ENCODE results near the gene ABRACL.
"Not testable (repeated sequence)": the region's sequence is repeated elsewhere in the genome, so short reads cannot be mapped to it uniquely, and the experiment has no call there.

Gene ABRACL

DNA sequence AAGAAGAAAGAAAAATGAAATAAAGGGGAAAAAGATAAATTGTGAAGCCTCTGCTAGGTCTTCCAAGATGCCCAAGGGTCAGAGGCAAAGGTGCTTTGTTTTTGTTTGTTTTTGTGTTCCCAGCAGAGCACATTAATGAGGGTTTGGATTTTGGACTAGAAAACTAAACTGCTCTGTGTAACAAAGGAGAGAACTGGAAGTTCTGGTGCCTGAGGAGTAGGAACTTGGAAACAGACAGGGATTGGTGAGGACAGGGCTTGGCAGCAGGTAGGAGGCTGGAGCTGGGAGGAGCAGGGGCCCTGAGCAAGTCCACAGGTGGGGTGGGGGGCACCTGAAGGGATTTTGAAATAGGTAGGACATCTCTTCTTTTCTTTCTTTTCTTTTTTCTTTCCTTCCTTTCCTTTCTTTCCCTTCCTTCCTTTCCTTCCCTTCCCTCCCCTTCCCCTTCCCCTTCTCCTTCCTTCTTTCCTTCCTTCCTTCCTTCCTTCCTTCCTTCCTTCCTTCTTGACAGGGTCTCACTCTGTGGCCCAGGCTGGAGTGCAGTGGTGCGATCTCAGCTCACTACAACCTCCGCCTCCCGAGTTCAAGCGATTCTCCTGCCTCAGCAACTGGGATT is 15.3 kb upstream of the ABRACL start:
- TF ChIP-seq POLR2AphosphoS5 (IDR thresholded peaks at IDR 0.05; ENCODE audit: low read depth, low read length): no peak
- no peak for TF ChIP-seq POLR2A (IDR thresholded peaks at IDR 0.05; ENCODE audit: low read depth, low read length)
- no peak for TF ChIP-seq TAF1 (IDR thresholded peaks at IDR 0.05; ENCODE audit: borderline replicate concordance, low read depth, low read length)
- DNase-seq (ENCODE audit: insufficient read length) (no peak), FAIRE-seq (no peak)

DNA sequence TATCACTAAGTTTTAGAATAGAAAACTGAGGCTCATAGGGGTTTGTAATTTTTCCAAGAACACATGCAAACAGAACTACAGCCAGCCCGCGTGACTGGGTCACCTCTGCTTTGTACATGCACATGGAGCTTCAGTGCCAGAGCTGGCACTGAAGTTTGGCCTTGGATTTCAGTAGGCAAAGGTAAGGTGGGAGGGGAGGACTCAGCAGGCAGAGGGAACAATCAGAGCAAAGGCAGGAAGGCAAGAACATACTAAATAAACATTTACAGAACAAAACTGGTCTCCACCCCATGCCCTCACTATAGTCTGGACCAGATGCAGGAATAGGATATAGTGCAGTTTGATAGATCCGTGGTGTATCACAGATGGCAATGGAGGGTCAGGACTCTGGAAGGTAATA is 13.6 kb upstream of the ABRACL start:
- DNase-seq (ENCODE audit: insufficient read length) (no peak), FAIRE-seq (no peak)
- TF ChIP-seq POLR2A (IDR thresholded peaks at IDR 0.05; ENCODE audit: low read depth, low read length) (no peak), POLR2AphosphoS5 (IDR thresholded peaks at IDR 0.05; ENCODE audit: low read depth, low read length) (no peak)

DNA sequence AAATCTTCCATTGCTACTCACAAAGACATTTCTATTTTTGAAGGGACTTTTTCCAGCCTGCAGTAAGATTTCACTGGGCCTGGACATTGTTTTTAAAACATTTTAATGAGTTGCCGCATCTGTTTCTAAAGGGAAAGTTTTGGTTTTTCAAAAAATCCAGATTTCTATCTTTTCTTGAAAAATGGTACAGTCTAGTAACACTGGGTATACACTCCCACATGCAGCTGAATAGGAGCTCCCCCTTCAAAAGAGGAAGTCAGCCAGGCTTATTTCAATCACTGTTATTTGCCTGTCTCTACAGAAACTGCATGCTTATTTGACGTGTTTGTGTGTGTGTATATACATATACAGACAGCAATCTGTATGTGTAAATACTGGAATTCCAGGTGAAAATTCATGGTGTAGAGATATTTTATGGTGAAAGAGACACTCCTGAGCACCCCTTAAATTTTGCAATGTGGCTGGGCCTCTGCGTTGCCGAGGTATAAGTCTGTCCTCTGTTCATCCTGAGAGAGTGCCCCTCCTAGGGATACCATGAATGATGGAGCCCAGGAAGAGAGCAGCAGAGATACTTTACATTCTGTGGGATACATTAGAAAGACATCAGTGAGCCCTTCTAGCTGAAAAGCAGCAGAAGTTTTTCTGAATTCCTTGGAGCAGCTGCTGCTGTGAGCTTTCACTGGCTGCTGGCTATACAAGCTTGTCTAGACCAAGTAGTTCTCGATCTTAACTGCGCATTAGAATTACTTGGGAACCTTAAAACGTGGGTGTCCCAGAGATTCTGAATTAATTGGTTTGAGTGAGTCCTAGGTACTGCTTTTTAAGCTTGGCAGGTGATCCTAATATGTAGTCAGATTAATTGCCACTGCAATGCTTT is 12.0 kb upstream of the ABRACL start:
- DNase-seq (ENCODE audit: insufficient read length) (no peak), FAIRE-seq (peak; percentile 91)
- TF ChIP-seq POLR2A (IDR thresholded peaks at IDR 0.05; ENCODE audit: low read depth, low read length) (no peak), TAF1 (IDR thresholded peaks at IDR 0.05; ENCODE audit: borderline replicate concordance, low read depth, low read length) (no peak), POLR2AphosphoS5 (IDR thresholded peaks at IDR 0.05; ENCODE audit: low read depth, low read length) (no peak)

DNA sequence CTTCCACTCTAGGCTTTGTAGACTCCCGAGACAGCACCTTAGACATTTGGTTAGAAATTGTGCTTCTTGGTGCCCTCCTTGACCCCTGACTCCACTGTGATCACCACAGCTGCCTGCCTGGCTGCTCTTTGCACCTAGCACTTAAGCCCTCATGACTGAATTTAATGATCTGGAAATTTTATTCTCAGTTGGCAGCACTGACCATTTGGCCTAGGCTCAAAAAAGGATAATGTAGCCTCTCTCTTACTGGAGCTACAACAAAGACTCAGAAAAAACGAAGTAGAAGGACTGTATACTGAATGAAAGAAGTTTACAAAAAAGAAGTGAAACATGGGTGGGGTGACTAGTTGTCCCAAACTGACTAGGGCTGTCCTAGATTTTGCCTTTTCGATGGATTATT is 11.3 kb upstream of the ABRACL start:
- no peak for DNase-seq (ENCODE audit: insufficient read length)
- no peak for TF ChIP-seq TAF1 (IDR thresholded peaks at IDR 0.05; ENCODE audit: borderline replicate concordance, low read depth, low read length)
- no peak for TF ChIP-seq POLR2AphosphoS5 (IDR thresholded peaks at IDR 0.05; ENCODE audit: low read depth, low read length)
- no peak for TF ChIP-seq POLR2A (IDR thresholded peaks at IDR 0.05; ENCODE audit: low read depth, low read length)
- FAIRE-seq: no peak

DNA sequence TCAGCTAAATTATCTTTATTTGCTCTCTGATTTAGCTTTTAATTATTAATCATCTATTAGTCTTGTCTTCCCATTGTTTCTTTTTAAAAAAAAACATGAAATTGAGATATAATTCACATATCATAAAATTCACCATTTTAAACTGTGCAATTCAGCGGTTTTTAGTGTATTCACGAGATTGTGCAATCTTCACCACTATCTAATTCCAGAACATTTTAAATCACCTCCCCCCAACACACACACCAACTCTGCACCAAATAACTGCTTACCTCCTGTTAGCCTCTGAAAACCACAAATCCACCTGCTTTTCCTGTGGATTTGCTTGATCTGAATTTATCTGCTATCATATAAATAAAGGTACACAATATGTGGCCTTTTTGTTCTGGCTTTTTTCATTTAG is 8.8 kb upstream of the ABRACL start:
- no peak for FAIRE-seq
- no peak for TF ChIP-seq POLR2A (IDR thresholded peaks at IDR 0.05; ENCODE audit: low read depth, low read length)
- no peak for TF ChIP-seq POLR2AphosphoS5 (IDR thresholded peaks at IDR 0.05; ENCODE audit: low read depth, low read length)
- no peak for TF ChIP-seq TAF1 (IDR thresholded peaks at IDR 0.05; ENCODE audit: borderline replicate concordance, low read depth, low read length)
- no peak for DNase-seq (ENCODE audit: insufficient read length)

DNA sequence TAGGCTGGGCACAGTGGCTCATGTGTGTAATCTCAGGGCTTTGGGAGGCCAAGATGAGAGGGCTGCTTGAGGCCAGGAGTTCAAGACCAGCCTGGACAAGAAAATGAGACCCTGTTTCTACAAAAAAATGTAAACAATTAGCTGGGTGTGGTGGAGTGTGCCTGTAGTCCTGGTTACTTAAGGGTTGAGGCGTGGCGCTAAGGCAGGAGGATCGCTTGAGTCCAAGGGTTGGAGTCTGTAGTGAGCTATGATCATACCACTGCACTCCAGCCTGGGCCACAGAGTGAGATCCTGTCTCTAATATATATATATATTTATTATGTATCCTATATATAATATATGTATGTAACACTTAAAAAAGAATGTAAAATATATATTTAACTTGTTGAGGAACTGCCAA is 7.9 kb upstream of the ABRACL start:
- TF ChIP-seq POLR2A (IDR thresholded peaks at IDR 0.05; ENCODE audit: low read depth, low read length) (no peak), TAF1 (IDR thresholded peaks at IDR 0.05; ENCODE audit: borderline replicate concordance, low read depth, low read length) (no peak), POLR2AphosphoS5 (IDR thresholded peaks at IDR 0.05; ENCODE audit: low read depth, low read length) (no peak)
- FAIRE-seq: no peak
- no peak for DNase-seq (ENCODE audit: insufficient read length)

DNA sequence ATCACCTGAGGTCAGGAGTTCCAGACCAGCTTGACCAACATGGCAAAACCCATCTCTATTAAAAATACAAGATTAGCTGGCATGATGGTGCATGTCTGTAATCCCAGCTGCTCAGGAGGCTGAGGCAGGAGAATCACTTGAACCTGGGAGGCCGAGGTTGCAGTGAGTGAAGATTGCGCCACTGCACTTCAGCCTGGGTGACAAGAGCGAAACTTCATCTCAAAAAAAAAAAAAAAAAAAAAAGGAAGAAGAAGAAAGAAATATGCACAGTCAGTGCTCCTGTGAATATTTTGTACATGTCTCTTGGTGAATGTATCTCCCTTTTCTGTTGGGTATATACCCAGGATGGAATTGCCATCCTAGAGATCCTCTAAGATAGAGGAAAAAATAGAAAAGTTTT is 3.1 kb upstream of the ABRACL start:
- DNase-seq (ENCODE audit: insufficient read length); FAIRE-seq: not testable (repeated sequence)

DNA sequence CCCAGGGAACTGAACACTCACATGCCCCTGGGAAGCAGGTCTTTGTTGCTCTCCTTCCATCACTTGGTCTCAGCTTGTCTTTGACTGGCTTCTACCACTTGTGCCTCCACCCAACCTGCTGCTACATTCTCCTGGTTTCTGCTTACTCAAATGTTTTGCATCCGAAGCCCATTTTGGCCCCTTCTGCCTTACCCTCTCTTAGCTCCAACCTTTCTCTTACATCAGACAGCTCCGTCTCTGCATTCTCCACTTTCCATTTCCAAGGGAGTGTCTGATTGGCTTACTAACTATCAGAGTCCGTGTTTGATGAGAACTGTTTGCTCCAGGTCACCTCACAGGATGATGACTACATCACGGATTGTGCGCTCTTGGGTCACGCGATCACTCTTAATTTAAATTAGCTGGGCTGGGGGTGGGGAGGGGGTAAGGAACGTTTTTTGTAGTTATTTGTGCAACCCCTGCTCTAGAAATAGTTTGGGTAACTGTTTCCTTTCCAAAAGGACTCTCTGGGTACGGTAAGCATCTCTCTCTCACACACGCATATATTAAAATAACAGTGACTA is 844 bp upstream of the ABRACL start:
- DNase-seq (ENCODE audit: insufficient read length): no peak
- no peak for TF ChIP-seq TAF1 (IDR thresholded peaks at IDR 0.05; ENCODE audit: borderline replicate concordance, low read depth, low read length)
- peak; percentile 37; the same call in 1 of the 2 replicates for TF ChIP-seq POLR2A (IDR thresholded peaks at IDR 0.05; ENCODE audit: low read depth, low read length)
- TF ChIP-seq POLR2AphosphoS5 (IDR thresholded peaks at IDR 0.05; ENCODE audit: low read depth, low read length): no peak
- FAIRE-seq: peak; percentile 96

DNA sequence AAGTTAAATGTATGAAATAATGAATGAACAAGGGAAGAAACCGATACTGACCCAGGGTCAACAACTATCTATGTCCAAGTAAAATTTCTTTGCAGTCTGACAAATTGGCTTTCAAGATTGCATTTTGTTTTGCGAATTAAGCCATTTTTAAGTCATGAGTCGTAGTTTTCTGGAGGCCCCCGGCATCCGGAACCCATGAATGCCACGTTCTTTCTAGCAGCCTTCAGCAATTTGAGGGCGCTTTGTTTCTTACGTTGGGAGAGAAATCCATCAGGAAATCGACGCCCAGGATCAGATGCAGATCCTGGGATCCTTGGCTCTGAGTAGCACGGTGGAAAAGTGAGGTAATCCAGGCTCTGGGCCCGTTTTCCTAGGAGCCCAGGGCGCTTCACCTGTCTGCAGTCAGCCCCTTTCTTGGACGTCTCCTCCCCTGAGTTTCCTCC is 309 bp upstream of the ABRACL start:
- DNase-seq (ENCODE audit: insufficient read length) (no peak), FAIRE-seq (no peak)
- TF ChIP-seq POLR2A (IDR thresholded peaks at IDR 0.05; ENCODE audit: low read depth, low read length) (no peak), POLR2AphosphoS5 (IDR thresholded peaks at IDR 0.05; ENCODE audit: low read depth, low read length) (no peak), TAF1 (IDR thresholded peaks at IDR 0.05; ENCODE audit: borderline replicate concordance, low read depth, low read length) (no peak)

DNA sequence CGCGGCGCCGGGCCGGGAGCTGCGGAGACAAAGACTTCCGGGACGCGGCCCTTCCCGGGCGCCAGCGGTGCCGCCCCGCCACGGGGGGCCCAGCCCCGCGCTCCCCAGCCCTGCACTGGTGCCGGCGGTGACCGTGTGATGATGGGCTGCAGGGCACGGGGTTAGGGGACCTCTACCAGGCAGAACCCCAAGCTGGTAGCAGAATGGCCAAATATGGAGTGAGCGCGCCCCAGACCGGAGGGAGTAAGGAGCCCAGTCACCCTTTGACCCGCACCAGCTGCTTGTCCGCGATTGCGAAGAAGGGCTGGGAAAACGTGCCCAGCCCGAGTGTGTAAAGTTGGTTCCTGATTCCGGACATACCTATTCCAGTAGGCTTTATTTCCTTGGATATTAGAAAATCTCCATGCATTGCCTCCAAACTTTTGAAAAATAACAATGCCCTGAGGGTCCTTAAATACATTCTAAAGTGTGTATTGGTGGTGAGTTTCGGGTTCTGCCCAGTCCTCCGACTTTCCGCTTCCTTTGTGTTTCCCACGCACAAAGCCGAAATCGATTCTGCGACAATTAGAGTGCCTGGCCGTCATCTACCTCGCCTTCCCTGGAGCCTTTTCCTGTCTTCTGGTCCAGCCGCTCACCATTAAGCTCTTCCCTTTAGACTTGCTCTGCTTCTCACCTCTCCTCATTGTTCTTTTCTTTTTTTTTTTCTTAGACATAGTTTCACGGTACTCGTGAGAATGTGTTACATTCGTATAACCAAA is 1.1 kb downstream of the ABRACL start:
- FAIRE-seq (no peak), DNase-seq (ENCODE audit: insufficient read length) (no peak)
- no peak for TF ChIP-seq POLR2A (IDR thresholded peaks at IDR 0.05; ENCODE audit: low read depth, low read length)
- no peak for TF ChIP-seq POLR2AphosphoS5 (IDR thresholded peaks at IDR 0.05; ENCODE audit: low read depth, low read length)
- no peak for TF ChIP-seq TAF1 (IDR thresholded peaks at IDR 0.05; ENCODE audit: borderline replicate concordance, low read depth, low read length)

DNA sequence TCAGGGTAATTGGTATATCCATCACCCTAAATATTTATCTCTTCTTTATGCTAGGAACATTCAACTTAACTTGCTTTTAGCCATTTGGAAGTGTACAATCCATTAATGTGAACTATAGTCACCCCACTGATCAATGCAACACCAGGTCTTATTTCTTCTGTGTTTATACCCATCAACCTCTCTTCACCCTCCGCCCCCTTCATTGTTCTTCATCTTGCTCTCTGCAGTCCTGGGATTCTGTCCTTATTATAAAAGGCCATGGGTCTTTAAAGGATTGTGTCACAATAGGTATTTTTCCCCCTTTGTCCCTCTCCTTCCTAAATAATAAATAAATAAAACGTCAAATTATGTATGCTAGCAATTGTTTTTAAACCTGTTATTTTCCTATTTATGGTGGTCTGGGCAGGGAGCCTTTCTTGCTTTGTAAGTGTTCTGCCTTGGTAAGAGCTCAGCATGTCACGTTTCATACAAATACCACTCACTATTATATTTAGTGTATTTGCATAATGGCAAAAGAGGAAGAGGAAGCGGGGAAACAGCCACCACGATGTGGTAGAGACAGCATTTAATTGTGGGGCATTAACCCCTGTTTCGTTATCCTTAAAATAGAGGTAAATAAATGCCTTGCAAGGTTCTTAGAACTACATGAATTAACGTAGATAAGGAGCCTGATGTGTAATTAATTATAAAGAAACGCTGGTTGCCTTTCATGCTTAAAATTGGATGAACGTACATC is 1.9 kb downstream of the ABRACL start:
- FAIRE-seq (peak; percentile 65), DNase-seq (ENCODE audit: insufficient read length) (peak; percentile 32)
- no peak for TF ChIP-seq POLR2AphosphoS5 (IDR thresholded peaks at IDR 0.05; ENCODE audit: low read depth, low read length)
- TF ChIP-seq POLR2A (IDR thresholded peaks at IDR 0.05; ENCODE audit: low read depth, low read length): 0 out of 2 replicates have a peak, but pooled peaks have one; percentile 14
- TF ChIP-seq TAF1 (IDR thresholded peaks at IDR 0.05; ENCODE audit: borderline replicate concordance, low read depth, low read length): no peak
